IPS DF 4.7 (cell line): Measurements from ENCODE around the gene TSHZ1.
"Not testable (repeated sequence)": the region's sequence is repeated elsewhere in the genome, so short reads cannot be mapped to it uniquely, and the experiment has no call there.

ENCODE experiments used
- DNase-seq: peaks from one replicate; pipeline ENCODE4 v3.0.0-alpha.2; 2013; ENCODE audit warnings: low spot score; ENCODE audit errors: extremely low read depth

The TSHZ1 gene

DNA sequence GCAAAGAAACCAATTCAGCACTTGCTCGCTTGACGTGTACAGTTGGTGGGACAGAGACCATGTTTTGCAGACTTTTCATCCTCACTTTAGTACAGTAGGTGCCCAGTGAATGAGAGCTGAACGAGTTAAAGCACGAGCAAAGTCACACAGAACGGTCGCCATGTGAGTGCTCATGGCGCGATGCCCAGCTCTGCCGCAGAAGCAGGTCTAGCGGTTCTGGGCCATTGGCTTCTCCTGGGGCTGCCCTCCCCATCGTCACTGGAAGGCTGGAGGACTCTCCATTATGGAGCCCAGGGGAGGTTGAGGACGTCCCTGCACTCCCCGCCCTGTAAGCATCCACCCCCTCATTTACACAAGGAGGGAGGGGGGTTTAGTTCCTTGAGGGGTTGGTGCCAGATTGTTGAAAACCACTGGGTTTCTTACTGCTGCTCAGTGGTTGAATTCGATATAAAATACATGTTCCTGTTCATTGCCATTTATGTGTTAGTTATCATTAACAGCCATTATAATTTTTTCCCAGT is 26.6 kb upstream of the TSHZ1 start:
- no peak for DNase-seq

GRCh38 chr18:75185460-75185859 is 25.1 kb upstream of the TSHZ1 start:
- DNase-seq, result no peak

- not testable (repeated sequence) for DNase-seq
These were observed 22.9 kb upstream of the TSHZ1 start for GRCh38 chr18:75187702-75188101.

- DNase-seq, result no peak
These were observed 20.9 kb upstream of the TSHZ1 start for GRCh38 chr18:75189696-75190095.

DNA sequence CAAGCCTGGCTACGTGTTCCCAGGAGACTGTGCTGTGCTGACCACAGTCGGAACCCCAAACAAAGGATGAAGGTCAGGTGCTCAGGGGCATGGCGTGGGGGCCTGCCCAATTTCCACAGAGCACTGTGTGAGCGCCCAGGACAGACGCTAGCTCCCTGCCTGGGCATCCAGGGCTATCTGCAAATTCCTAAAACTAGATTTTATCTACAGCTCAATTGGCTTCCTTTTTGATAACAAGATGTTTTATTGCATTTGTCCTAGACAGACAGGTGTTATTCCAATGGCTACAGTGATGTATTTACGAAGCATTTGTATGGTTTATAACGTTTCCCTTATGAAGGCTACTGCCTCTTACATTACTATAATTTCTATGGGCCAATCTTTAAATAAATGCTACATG is 17.7 kb upstream of the TSHZ1 start:
- DNase-seq, result no peak

DNA sequence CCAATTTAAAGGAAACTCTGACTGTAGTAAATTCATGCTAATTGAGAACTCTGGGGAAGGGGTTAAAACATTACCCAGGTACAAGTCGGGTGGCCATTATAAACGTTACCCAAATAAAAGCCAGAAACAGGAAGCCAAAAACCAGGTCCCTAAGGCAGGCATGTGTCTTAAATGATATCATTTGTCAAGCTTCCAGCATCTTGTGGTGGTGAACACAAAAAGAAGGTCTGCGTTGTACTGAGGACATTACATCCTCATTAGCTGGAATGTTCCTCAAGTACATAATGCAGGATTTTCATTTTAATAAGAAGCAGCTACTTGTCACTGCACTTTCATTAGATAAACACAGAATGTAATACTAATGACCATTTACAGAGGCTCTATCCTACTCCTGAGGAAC is 12.6 kb upstream of the TSHZ1 start:
- no peak for DNase-seq

GRCh38 chr18:75199327-75199726 is 11.3 kb upstream of the TSHZ1 start:
- DNase-seq, result no peak

DNA sequence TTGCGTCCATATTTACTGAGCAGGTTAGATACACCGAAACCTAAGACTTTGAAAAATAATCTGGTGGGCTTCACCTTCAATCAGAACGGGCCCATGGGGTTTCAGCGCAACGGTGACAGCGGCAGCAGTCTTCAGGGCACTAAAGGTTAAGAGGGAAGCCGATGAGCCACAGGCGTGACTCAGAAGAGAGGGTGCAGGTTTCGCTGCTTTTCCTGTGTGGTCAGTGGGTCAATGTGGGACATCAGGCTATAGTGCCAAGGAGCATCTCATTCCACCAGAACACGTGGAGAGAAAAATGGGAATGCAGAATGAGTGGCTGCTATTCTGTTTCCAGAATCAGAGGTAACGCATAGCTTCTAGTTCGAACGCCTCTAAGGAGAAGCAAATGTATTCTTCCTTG is 10.5 kb upstream of the TSHZ1 start:
- DNase-seq, result no peak

DNA sequence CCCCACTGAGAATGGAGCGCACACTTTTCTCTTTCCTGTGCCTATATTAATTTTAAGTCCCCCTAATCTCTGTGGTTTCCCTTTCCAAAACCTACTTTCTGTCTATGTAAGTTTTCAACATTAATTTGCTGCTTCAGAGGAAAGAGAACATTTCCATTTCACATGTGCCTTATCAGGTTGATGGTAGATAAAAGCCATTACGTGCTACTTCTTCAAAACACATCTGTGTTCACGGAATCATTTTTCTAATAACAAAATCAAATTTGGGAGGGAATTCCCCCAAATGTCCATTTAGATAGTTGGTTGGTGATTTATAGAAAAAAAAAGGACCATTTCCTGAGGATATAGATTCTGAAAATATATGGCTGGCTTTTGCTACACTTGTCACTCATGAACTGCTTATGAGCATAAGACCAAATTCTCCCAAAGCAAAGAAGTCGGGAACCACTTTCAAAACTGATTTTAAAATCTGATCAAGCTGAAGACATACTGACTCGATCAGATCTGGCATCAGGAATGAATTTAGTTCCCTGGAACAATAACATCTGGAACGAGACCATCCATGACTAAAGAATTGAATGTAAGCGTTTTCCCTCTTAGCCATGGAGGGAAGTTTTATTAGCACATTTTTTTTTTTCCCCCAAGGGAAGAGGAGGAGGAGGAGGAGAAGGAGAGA is 9.9 kb upstream of the TSHZ1 start:
- no peak for DNase-seq

DNA sequence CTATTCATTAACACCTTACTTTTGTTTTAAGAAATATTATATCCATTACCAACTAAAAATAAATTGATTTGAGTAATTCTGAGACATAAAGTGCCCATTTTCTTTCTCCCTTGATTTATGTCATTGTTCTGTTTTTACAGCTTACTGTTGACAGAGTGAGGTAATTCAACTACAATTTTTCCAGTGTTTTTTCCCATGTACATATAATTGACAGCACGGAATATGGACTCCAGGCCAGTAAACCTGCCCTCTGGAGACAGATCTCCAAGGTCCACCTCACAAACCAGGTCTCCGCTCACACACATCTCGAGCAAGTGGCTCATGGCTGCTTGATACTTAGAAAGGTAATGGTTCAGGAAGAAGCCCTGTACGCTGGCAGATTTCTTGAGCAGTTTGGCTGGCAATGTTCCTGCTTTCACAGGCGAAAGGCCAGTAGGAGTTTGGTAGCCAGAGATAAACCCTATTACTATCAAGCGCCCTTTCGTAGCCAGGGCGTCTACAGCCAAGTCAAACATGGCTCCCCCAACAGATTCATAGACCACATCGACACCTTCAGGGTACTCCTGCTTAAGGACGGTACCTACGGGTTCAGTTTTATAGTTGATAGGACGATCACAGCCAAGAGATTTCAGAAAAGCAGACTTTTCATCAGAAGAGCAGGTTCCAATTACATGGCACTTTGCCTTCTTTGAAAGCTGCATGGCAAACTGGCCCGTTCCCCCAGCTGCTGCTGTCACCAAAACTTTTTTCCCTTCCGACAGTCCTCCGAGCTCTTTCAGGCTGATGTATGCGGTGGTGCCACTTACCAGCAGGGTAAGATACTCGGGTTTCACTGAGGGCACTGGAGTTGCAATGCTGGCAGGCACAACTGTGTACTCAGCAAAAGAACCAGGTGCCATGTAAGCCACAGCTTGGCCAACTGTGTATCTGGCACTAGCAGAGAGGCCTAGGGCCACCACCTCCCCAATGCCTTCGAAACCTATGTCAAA is 9.0 kb upstream of the TSHZ1 start:
- no peak for DNase-seq

DNA sequence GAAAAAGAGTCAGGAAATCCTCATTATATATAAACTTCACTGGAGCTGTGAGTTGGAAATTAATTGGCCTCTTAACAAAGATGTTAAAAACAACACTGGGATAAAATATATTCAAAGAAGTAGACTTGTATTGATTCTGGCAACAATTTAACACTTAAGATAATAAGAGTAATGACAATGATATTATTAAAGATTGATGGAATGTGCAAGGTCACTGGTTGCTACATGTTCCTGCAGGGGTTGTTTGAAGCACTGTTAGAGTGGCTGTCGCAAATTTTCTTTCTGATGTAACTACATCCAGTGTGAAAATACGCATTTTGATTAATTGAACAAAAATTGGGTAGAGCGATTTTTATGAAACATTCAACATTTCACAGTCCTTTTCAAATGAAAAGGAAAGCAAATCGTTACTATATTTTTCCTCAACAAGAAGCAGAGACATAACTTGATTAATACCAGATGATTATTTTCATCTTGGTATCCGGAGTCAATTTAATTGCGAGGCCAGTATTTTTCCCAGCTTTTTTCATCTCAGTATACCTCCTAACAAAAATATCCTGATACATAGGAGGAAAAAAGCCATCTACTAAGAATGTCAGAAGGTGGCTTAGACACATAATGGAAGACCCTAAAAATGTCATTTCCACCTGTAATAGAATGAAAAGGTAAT is 7.8 kb upstream of the TSHZ1 start:
- DNase-seq, result no peak

GRCh38 chr18:75203416-75204268 is 7.0 kb upstream of the TSHZ1 start:
- DNase-seq, result no peak

DNA sequence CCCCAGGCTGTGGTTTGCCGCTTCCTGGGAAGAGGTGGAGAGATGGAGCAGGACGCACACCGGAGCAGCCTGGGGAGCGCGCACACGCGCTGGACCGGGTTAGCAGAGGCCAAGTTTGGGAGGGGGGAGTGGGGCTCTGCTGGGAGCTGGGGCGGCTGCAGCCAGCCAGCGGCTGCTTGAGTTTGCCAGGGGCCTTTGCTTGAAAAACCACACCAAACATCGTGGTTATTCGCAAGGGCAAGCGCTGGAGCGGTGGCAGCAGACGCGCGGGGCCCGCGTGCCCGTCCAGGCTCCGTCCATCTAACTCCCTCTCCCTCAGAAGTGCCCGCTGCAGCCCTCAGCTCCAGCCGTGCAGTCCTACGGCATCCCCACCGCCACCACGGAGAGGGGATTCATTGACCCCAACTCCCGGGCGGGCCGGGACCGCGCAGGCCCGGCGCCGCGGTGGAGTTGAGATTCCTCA is 6.3 kb upstream of the TSHZ1 start:
- DNase-seq, result no peak

DNA sequence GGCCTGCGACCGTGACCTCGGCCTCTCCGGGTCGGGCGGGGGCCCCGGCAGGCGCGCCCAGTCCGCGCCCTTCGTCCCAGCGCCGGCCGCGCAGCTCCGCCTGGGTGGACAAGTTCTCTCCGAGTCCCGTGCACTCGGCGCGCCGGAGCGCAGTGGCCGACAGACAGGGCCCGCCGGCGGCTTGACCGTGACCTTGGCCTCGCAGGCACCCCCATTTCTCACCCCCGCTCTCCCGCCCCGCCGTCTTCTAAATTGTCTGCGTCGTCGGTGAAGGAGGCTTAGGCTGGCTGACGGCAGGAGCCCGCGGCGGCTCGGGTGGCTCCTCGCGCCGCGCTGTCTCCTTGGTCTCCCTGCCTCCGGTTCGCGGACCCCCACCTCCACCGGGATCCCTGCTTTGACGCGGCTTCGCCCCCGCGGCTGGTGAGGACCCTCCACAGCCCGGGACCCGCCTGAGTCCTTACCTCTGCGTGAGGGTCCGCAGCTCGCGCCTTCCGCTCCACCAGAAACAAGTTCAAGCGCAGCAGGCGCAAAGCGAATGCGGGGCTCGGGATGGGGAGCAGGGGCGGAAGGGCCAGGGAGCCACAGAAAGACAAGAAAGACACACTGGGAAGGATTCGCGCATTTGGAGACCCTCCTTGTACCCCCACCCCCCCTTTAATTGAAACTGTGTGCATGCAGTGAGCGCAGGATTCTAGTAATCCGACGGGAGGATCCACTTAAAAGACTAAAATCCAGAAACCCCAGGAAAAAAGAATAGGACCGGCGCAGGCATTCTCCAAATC is 5.7 kb upstream of the TSHZ1 start:
- no peak for DNase-seq

DNA sequence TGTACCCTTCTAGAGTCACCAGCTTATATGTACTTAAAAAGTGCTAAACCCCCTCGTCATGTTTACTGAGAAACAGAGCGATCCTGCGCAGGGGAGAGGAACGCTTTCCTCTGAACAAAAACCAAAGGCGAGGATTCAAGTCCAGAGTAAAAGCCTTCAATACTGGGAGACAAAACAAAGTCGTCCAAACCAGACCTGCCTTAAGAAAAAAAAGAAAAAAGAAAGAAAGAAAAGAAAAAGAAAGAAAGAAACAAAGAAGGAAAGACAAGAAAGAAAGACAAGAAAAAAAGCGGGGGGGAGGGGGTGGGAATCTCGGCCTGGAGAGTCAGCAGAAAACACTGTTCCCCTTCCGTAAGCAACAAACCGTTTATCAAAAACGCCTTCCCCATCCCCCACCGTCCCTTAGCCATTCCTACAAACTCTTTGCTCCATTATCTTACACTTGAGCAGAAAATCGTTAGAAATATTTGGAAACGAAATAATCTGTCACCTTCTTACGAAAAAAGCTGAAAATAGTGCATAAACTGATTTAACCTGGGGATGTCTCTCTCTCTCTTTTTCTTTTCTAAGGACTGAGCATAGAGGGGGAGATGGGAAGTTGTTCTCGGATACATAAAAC is 5.0 kb upstream of the TSHZ1 start:
- DNase-seq, result no peak

- DNase-seq, result no peak
These were observed 3.9 kb upstream of the TSHZ1 start for GRCh38 chr18:75206452-75207309.

GRCh38 chr18:75207310-75208154 is 3.1 kb upstream of the TSHZ1 start:
- no peak for DNase-seq
